ENCODE measurements around the gene TXNRD2. TPM values are rescaled to one million over a fixed set of nuclear protein-coding genes. Genes with fewer than 3 reads are reported as not detected.
A peak's percentile ranks its signal among the peaks of the same experiment; 100 is the strongest.

The TXNRD2 gene
- total and polyA plus RNA-seq, 2 experiments from 2014 or later, result 11.2 to 12.4 TPM

DNA sequence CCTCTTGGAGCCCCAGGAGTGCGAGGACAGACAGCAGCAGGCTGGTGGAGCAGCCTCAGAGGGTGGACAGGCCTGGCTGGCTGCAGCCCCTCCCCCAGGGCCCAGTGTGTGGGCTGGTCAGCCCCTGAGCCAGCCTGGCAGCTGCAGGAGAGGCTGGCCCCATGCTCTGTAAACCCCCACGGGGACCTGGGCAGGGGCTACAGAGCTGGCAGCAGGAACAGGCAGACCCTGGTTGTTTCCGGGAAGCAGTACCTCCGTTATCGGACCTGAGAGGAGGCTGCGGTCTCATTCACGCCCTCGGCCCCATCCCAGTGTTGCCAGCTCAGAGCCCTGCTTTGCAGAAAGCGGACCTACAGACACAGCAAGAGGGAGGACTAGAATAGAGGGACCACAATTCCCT lies 38.6 kb downstream of the TXNRD2 start:
- H4K20me1 ChIP-seq (replicated peaks; ENCODE audit: insufficient read depth), result no peaks in the 10 kb centered on the region
- no peak for TF ChIP-seq EZH2phosphoT487 (IDR thresholded peaks at IDR 0.05; ENCODE audit: unreplicated experiment)
- TF ChIP-seq ZNF114 (CRISPR knock-in tag; IDR thresholded peaks at IDR 0.05), result no peak
- TF ChIP-seq, protein P1, sequence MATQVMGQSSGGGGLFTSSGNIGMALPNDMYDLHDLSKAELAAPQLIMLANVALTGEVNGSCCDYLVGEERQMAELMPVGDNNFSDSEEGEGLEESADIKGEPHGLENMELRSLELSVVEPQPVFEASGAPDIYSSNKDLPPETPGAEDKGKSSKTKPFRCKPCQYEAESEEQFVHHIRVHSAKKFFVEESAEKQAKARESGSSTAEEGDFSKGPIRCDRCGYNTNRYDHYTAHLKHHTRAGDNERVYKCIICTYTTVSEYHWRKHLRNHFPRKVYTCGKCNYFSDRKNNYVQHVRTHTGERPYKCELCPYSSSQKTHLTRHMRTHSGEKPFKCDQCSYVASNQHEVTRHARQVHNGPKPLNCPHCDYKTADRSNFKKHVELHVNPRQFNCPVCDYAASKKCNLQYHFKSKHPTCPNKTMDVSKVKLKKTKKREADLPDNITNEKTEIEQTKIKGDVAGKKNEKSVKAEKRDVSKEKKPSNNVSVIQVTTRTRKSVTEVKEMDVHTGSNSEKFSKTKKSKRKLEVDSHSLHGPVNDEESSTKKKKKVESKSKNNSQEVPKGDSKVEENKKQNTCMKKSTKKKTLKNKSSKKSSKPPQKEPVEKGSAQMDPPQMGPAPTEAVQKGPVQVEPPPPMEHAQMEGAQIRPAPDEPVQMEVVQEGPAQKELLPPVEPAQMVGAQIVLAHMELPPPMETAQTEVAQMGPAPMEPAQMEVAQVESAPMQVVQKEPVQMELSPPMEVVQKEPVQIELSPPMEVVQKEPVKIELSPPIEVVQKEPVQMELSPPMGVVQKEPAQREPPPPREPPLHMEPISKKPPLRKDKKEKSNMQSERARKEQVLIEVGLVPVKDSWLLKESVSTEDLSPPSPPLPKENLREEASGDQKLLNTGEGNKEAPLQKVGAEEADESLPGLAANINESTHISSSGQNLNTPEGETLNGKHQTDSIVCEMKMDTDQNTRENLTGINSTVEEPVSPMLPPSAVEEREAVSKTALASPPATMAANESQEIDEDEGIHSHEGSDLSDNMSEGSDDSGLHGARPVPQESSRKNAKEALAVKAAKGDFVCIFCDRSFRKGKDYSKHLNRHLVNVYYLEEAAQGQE (IDR thresholded peaks at IDR 0.05; ENCODE audit: unreplicated experiment), result no peak
- TF ChIP-seq CREB1 (CRISPR knock-in tag; IDR thresholded peaks at IDR 0.05; ENCODE audit: low read depth), result no peak
- no peak for TF ChIP-seq NANOG (IDR thresholded peaks at IDR 0.05; ENCODE audit: borderline replicate concordance)
- no peak for TF ChIP-seq EZH2 (IDR thresholded peaks at IDR 0.05; ENCODE audit: low read depth, unreplicated experiment)
- TF ChIP-seq, protein P2, sequence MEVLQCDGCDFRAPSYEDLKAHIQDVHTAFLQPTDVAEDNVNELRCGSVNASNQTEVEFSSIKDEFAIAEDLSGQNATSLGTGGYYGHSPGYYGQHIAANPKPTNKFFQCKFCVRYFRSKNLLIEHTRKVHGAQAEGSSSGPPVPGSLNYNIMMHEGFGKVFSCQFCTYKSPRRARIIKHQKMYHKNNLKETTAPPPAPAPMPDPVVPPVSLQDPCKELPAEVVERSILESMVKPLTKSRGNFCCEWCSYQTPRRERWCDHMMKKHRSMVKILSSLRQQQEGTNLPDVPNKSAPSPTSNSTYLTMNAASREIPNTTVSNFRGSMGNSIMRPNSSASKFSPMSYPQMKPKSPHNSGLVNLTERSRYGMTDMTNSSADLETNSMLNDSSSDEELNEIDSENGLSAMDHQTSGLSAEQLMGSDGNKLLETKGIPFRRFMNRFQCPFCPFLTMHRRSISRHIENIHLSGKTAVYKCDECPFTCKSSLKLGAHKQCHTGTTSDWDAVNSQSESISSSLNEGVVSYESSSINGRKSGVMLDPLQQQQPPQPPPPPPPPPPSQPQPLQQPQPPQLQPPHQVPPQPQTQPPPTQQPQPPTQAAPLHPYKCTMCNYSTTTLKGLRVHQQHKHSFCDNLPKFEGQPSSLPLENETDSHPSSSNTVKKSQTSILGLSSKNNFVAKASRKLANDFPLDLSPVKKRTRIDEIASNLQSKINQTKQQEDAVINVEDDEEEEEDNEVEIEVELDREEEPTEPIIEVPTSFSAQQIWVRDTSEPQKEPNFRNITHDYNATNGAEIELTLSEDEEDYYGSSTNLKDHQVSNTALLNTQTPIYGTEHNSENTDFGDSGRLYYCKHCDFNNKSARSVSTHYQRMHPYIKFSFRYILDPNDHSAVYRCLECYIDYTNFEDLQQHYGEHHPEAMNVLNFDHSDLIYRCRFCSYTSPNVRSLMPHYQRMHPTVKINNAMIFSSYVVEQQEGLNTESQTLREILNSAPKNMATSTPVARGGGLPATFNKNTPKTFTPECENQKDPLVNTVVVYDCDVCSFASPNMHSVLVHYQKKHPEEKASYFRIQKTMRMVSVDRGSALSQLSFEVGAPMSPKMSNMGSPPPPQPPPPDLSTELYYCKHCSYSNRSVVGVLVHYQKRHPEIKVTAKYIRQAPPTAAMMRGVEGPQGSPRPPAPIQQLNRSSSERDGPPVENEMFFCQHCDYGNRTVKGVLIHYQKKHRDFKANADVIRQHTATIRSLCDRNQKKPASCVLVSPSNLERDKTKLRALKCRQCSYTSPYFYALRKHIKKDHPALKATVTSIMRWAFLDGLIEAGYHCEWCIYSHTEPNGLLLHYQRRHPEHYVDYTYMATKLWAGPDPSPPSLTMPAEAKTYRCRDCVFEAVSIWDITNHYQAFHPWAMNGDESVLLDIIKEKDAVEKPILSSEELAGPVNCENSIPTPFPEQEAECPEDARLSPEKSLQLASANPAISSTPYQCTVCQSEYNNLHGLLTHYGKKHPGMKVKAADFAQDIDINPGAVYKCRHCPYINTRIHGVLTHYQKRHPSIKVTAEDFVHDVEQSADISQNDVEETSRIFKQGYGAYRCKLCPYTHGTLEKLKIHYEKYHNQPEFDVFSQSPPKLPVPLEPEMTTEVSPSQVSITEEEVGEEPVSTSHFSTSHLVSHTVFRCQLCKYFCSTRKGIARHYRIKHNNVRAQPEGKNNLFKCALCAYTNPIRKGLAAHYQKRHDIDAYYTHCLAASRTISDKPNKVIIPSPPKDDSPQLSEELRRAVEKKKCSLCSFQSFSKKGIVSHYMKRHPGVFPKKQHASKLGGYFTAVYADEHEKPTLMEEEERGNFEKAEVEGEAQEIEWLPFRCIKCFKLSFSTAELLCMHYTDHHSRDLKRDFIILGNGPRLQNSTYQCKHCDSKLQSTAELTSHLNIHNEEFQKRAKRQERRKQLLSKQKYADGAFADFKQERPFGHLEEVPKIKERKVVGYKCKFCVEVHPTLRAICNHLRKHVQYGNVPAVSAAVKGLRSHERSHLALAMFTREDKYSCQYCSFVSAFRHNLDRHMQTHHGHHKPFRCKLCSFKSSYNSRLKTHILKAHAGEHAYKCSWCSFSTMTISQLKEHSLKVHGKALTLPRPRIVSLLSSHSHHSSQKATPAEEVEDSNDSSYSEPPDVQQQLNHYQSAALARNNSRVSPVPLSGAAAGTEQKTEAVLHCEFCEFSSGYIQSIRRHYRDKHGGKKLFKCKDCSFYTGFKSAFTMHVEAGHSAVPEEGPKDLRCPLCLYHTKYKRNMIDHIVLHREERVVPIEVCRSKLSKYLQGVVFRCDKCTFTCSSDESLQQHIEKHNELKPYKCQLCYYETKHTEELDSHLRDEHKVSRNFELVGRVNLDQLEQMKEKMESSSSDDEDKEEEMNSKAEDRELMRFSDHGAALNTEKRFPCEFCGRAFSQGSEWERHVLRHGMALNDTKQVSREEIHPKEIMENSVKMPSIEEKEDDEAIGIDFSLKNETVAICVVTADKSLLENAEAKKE (CRISPR knock-in tag; IDR thresholded peaks at IDR 0.05), result no peak
- no peak for TF ChIP-seq STAT1 (IDR thresholded peaks at IDR 0.05; ENCODE audit: unreplicated experiment)
- TF ChIP-seq POLR2AphosphoS5 (IDR thresholded peaks at IDR 0.05; ENCODE audit: low read depth), result no peak
- no peak for TF ChIP-seq ZNF331 (CRISPR knock-in tag; IDR thresholded peaks at IDR 0.05; ENCODE audit: low read depth)
- TF ChIP-seq JUNB (IDR thresholded peaks at IDR 0.05; ENCODE audit: unreplicated experiment), result no peak
- TF ChIP-seq, protein P3, sequence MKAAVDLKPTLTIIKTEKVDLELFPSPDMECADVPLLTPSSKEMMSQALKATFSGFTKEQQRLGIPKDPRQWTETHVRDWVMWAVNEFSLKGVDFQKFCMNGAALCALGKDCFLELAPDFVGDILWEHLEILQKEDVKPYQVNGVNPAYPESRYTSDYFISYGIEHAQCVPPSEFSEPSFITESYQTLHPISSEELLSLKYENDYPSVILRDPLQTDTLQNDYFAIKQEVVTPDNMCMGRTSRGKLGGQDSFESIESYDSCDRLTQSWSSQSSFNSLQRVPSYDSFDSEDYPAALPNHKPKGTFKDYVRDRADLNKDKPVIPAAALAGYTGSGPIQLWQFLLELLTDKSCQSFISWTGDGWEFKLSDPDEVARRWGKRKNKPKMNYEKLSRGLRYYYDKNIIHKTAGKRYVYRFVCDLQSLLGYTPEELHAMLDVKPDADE (IDR thresholded peaks at IDR 0.05), result no peak
- TF ChIP-seq, protein P4, sequence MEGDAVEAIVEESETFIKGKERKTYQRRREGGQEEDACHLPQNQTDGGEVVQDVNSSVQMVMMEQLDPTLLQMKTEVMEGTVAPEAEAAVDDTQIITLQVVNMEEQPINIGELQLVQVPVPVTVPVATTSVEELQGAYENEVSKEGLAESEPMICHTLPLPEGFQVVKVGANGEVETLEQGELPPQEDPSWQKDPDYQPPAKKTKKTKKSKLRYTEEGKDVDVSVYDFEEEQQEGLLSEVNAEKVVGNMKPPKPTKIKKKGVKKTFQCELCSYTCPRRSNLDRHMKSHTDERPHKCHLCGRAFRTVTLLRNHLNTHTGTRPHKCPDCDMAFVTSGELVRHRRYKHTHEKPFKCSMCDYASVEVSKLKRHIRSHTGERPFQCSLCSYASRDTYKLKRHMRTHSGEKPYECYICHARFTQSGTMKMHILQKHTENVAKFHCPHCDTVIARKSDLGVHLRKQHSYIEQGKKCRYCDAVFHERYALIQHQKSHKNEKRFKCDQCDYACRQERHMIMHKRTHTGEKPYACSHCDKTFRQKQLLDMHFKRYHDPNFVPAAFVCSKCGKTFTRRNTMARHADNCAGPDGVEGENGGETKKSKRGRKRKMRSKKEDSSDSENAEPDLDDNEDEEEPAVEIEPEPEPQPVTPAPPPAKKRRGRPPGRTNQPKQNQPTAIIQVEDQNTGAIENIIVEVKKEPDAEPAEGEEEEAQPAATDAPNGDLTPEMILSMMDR (conservative IDR thresholded peaks at IDR 0.05; ENCODE audit: low read depth in 2 of 2), result no peak
- peaks cover 14% of the 10 kb centered on the region for H3K27me3 Mint-ChIP-seq (ENCODE audit: insufficient read depth, low read depth, poor library complexity)
- no peaks in the 10 kb centered on the region for H3K9me2 ChIP-seq (ENCODE audit: insufficient read depth)
- no peaks in the 10 kb centered on the region for H3K36me3 ChIP-seq (ENCODE audit: insufficient read depth)
- H3K36me3 Mint-ChIP-seq (ENCODE audit: low read depth), result peaks cover 3% of the 10 kb centered on the region; the same call in 1 of the 3 replicates
- peak overlapping the region; percentile 59; the same call in 1 of the 2 replicates for H3K27ac Mint-ChIP-seq
- H3K4me1 ChIP-seq (ENCODE audit: insufficient read depth), result no peaks in the 10 kb centered on the region; the same call in 1 of the 2 replicates
- H3K4me3 Mint-ChIP-seq, result no peak overlapping the region
- DNase-seq (ENCODE audit: low spot score), result no peak
- 0 out of 2 replicates have a peak, but pooled peaks cover 2% of the 10 kb centered on the region for H3F3A ChIP-seq (replicated peaks; ENCODE audit: low read depth)
- no peak overlapping the region for H3K4me3 ChIP-seq
- no peaks in the 10 kb centered on the region for H3K27me3 ChIP-seq (ENCODE audit: insufficient read depth)
- H3K4me2 ChIP-seq, result no peak overlapping the region
- H3K79me2 ChIP-seq (replicated peaks; ENCODE audit: insufficient read depth), result no peaks in the 10 kb centered on the region
- peaks cover 20% of the 10 kb centered on the region for H3K4me1 Mint-ChIP-seq
- H2AFZ ChIP-seq, result peak overlapping the region; percentile 63; the same call in 1 of the 2 replicates
- H3K9me3 Mint-ChIP-seq, result peaks cover 3% of the 10 kb centered on the region; the same call in 1 of the 3 replicates
- no peak overlapping the region for H3K27ac ChIP-seq (ENCODE audit: low read depth)
- peak; percentile 73 for ATAC-seq
